HL-60 (cell line): ENCODE results near the gene TENM3.

Experiments
- DNase-seq, 2 experiments: peaks; one replicate each; pipeline ENCODE4 v3.0.0-alpha.2; 2010 to 2020; ENCODE audit warnings: low read depth in 1 of 2, low spot score in 1 of 2
- H3K27ac ChIP-seq: fragments of 250-450 bp; sonication (Bioruptor Pico); replicated peaks from 2 replicates; pipeline ENCODE4 v1.5.1; 2020; ENCODE audit warnings: mild to moderate bottlenecking, moderate library complexity
- H3K27me3 ChIP-seq: fragments of 250-450 bp; sonication (Bioruptor Pico); 2 replicates; pipeline ENCODE4 v1.5.1; 2021; ENCODE audit warnings: mild to moderate bottlenecking, moderate library complexity; ENCODE audit not compliant: insufficient read depth, poor library complexity, severe bottlenecking
- H3K4me3 ChIP-seq: replicated peaks from 2 replicates; pipeline ENCODE4 v1.5.1; 2011; ENCODE audit warnings: mild to moderate bottlenecking, control low read depth, low read length; ENCODE audit not compliant: insufficient read depth
- CTCF ChIP-seq: IDR thresholded peaks from one replicate; pipeline ENCODE4 v1.5.1; 2011; ENCODE audit warnings: low read length, control low read depth, inconsistent platforms; ENCODE audit not compliant: insufficient read depth
- GABPA ChIP-seq: IDR thresholded peaks from 2 replicates; pipeline ENCODE4 v1.6.1; 2012; ENCODE audit warnings: low read depth
- POLR2AphosphoS5 ChIP-seq: IDR thresholded peaks from 2 replicates; pipeline ENCODE4 v1.6.1; 2012; ENCODE audit warnings: low read depth
- REST ChIP-seq: IDR thresholded peaks from 2 replicates; pipeline ENCODE4 v1.6.1; 2012; ENCODE audit warnings: low read depth; ENCODE audit not compliant: insufficient replicate concordance
- SPI1 ChIP-seq: IDR thresholded peaks from 2 replicates; pipeline ENCODE4 v1.6.1; 2012; ENCODE audit warnings: low read depth, mild to moderate bottlenecking, borderline replicate concordance

TENM3 gene

GRCh38 chr4:182216005-182216404, 27.2 kb upstream of the TENM3 start:
- Histone ChIP-seq H3K4me3 (no peak overlapping the region), H3K27ac (no peak overlapping the region), H3K27me3 (no peaks in the 10 kb centered on the region)
- no peak for DNase-seq
- TF ChIP-seq CTCF (no peak), REST (no peak), SPI1 (no peak), POLR2AphosphoS5 (no peak), GABPA (no peak)

- no peak for DNase-seq
- no peak overlapping the region for H3K27ac ChIP-seq
- no peaks in the 10 kb centered on the region for H3K27me3 ChIP-seq
- no peak for TF ChIP-seq GABPA
- TF ChIP-seq POLR2AphosphoS5: no peak
- no peak for TF ChIP-seq CTCF
- no peak overlapping the region for H3K4me3 ChIP-seq
Measured at GRCh38 chr4:182219411-182220056, 23.7 kb upstream of the TENM3 start.

- no peak for DNase-seq
- Histone ChIP-seq H3K27ac (no peak overlapping the region), H3K4me3 (no peak overlapping the region), H3K27me3 (no peaks in the 10 kb centered on the region)
- no peak for TF ChIP-seq CTCF
- no peak for TF ChIP-seq REST
- no peak for TF ChIP-seq SPI1
- no peak for TF ChIP-seq POLR2AphosphoS5
- no peak for TF ChIP-seq GABPA
Measured at GRCh38 chr4:182221987-182222386, 21.2 kb upstream of the TENM3 start.

DNA sequence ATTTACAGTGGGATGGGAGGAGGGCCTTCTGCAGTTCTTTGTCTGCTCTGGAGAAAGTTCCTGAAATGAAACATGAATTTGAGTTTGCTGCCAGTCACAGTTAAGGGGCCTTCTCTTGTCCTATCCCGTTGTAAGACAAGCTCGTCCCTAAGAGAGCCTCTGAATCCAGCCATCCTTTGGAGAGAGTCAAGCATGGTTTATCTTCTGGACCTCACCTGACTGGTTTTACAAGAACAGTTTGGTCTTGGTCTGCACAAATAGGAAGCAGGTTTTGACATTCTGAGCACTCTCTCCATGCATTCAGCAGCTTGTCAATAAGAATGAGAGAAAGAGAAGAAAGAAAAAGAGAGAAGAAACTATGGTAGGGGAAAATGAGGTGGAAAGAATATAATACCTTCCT, 20.4 kb upstream of the TENM3 start:
- no peak overlapping the region for H3K4me3 ChIP-seq
- TF ChIP-seq GABPA (no peak), SPI1 (no peak), REST (no peak), POLR2AphosphoS5 (no peak), CTCF (no peak)
- no peak overlapping the region for H3K27ac ChIP-seq
- no peak for DNase-seq
- H3K27me3 ChIP-seq: no peaks in the 10 kb centered on the region
